ENCODE results near the gene COG5. TPM values are rescaled to one million over a fixed set of nuclear protein-coding genes. Genes with fewer than 3 reads are reported as not detected.
"Not testable (repeated sequence)": the region's sequence is repeated elsewhere in the genome, so short reads cannot be mapped to it uniquely, and the experiment has no call there.

The COG5 gene
- total and polyA plus RNA-seq, 11 donors = 9.4 to 61.6 (median 42.1) TPM

DNA sequence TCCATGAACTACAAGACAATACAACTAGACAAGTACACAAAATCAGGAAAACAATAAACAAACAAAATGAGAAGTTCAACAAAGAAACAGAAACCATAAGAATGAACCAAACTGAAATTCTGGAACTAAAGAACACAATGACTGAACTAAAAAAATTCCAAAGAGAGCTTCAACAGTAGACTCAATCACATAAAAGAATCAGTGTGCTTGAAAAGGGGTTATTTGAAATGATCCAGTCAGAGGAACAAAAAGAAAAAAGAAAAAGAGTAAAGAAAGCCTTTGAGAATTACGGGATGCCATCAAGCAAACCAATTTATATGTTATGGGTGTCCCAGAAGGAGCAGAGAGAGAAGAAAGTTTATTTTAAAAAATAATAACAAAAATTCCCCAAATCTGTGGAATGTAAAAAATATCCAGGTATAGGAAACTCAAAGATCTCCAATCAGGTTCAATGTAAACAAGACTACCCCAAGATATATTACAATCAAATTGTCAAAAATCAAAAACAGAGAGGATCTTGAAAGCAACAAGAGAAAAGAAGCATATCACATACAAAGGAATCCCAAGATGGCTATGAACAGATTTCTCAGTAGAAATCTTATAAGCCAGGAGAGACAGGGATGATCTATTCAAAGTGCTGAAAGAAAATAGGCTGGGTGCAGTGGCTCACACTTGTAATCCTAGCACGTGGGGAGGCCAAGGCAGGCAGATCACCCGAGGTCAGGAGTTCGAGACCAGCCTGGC lies 18.7 kb downstream of the COG5 start:
- Histone ChIP-seq H3K4me3 (no peak overlapping the region), H3K9me3 (peaks cover 0 to 23% (median 11%) of the 10 kb centered on the region in 12 donors), H3K27me3 (no peaks in the 10 kb centered on the region), H3K4me1 (no peaks in the 10 kb centered on the region), H3K27ac (no peak overlapping the region), H3K36me3 (peaks cover 0 to 57% (median 48%) of the 10 kb centered on the region in 9 donors)
- no peak for ATAC-seq
- TF ChIP-seq POLR2A (IDR thresholded peaks at IDR 0.05) = no peak
- no peak for TF ChIP-seq CTCF (IDR thresholded peaks at IDR 0.05)
- 96 to 100% (median 97%) methylated on average over 4 of the region's 4 CpGs for WGBS, 4 donors
- no peak for DNase-seq
- intact Hi-C loops (cut with DNase I) = no loop called here

DNA sequence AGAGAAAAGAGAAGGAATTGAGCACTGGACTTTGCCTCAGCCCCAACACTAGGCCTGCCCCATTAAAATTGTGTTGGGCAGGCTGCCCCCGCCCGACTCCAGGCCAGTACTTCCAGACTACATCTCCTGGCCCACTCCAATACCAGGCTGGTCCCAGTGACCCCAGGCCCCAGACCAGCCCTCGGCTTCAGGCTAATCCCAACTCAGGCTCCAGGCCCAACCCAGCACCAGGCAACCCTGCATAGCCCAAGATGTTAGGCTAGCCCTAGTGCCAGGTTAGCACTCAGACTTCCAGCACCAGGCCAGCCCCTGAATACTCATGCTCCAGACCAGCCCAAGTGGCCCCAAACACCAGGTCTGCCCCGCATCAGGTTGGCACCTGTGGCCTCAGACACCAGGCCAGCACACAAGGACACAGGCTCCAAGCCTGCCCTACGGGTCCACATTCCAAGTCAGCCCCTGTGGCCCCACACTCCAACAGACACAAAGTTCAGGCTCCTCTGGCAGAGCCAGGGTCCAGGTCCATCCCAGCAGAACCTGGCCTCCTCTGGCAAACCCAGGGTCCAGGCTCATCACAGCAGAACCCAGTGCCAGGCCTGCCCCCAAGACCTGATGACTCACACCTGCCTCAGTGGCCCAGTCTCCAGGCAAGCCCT lies 20.3 kb downstream of the COG5 start:
- intact Hi-C loops (cut with DNase I) = no loop called here
- Histone ChIP-seq H3K4me3 (no peak overlapping the region), H3K36me3 (peaks cover 0 to 63% (median 56%) of the 10 kb centered on the region in 9 donors), H3K4me1 (no peaks in the 10 kb centered on the region), H3K27ac (no peak overlapping the region), H3K9me3 (peaks cover 0 to 23% (median 11%) of the 10 kb centered on the region in 12 donors), H3K27me3 (no peaks in the 10 kb centered on the region)
- 87 to 97% (median 91%) methylated on average over 5 of the region's 5 CpGs for WGBS, 4 donors
- no peak for TF ChIP-seq CTCF (IDR thresholded peaks at IDR 0.05)
- no peak for TF ChIP-seq POLR2A (IDR thresholded peaks at IDR 0.05)
- ATAC-seq (peak in 3 of 4 donors; percentile 18 to 38 (median 20)), DNase-seq (no peak)

GRCh38 chr7:107538001-107538400 lies 25.7 kb downstream of the COG5 start:
- peaks cover 0 to 7% (median 0%) of the 10 kb centered on the region in 12 donors for H3K4me1 ChIP-seq
- H3K4me3 ChIP-seq = no peak overlapping the region
- H3K27ac ChIP-seq = no peak overlapping the region
- DNase-seq = no peak
- H3K9me3 ChIP-seq = peaks cover 0 to 26% (median 0%) of the 10 kb centered on the region in 12 donors
- no peak for ATAC-seq
- TF ChIP-seq POLR2A (IDR thresholded peaks at IDR 0.05) (no peak), CTCF (IDR thresholded peaks at IDR 0.05) (no peak)
- no peaks in the 10 kb centered on the region for H3K27me3 ChIP-seq
- intact Hi-C loops (cut with DNase I) = no loop called here
- H3K36me3 ChIP-seq = peaks cover 0 to 39% (median 18%) of the 10 kb centered on the region in 9 donors
- 64 to 84% (median 79%) methylated on average over 2 of the region's 2 CpGs for WGBS, 4 donors

DNA sequence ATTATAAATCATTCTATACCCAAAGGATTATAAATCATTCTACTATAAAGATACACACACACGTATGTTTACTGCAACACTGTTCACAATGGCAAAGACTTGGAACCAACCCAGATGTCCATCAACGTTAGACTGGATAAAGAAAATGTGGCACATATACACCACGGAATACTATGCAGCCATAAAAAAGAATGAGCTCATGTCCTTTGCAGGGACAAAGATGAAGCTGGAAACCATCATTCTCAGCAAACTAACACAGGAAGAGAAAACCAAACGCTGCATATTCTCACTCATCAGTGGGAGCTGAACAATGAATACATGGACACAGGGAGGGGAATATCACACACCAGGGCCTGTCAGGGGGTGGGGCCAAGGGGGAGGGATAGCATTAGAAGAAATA lies 26.5 kb downstream of the COG5 start:
- H3K27me3 ChIP-seq; H3K4me3 ChIP-seq; ATAC-seq; DNase-seq; H3K27ac ChIP-seq; intact Hi-C loops (cut with DNase I); H3K4me1 ChIP-seq: not testable (repeated sequence)
- peaks cover 0 to 39% (median 14%) of the 10 kb centered on the region in 9 donors for H3K36me3 ChIP-seq
- WGBS, 4 donors = 90 to 96% (median 96%) methylated on average over 4 of the region's 4 CpGs
- H3K9me3 ChIP-seq = peaks cover 0 to 26% (median 0%) of the 10 kb centered on the region in 12 donors

Data from heart left ventricle (tissue), 16 donors.